ENCODE data around the gene MYO10. TPM values are rescaled to one million over a fixed set of nuclear protein-coding genes. Genes with fewer than 3 reads are reported as not detected.

The MYO10 gene
- total and polyA plus RNA-seq, 2 of the 8 experiments (the other 6 are each of a cell fraction or from before 2014, with no cell fraction given): 21.5 to 107 TPM

- WGBS, 2 experiments (ENCODE audit: extremely low coverage in 1 of 2, insufficient coverage in 1 of 2, insufficient read length in 1 of 2, insufficient replicate concordance in 2 of 2, low coverage in 1 of 2, low lambda C conversion rate in 2 of 2, missing lambda C conversion rate in 1 of 2): 90% methylated on average over 10 of the region's 10 CpGs; no CpG with 5 or more reads in 1 of the 2 experiments
- Histone ChIP-seq H3K4me1 (replicated peaks in 1 of 4; ENCODE audit: control insufficient read depth in 3 of 4, insufficient read depth in 4 of 4, low read length in 3 of 4) (peaks cover 0 to 3% (median under 1%) of the 10 kb centered on the region in 4 experiments; a peak in 2 of 7 replicates), H3K23ac (ENCODE audit: insufficient read length) (no peak overlapping the region), H3K36me3 (ENCODE audit: control insufficient read depth in 2 of 4, insufficient read depth in 4 of 4, low read length in 3 of 4) (no peaks in the 10 kb centered on the region), H4K5ac (ENCODE audit: insufficient read length, low read depth, low read length) (no peak overlapping the region), H3K79me1 (ENCODE audit: low read depth, low read length) (no peaks in the 10 kb centered on the region), H3K27me3 (replicated peaks in 1 of 4; ENCODE audit: control insufficient read depth in 3 of 4, extremely low read depth in 1 of 4, insufficient read depth in 3 of 4, low read length in 3 of 4) (no peaks in the 10 kb centered on the region), H2BK15ac (ENCODE audit: low read length) (no peak overlapping the region), H3K9me3 (ENCODE audit: insufficient read depth in 2 of 2, low read depth in 1 of 2, low read length in 1 of 2) (no peaks in the 10 kb centered on the region; a peak in 1 of 4 replicates), H2BK20ac (ENCODE audit: low read length) (no peak overlapping the region), H3K4ac (replicated peaks; ENCODE audit: insufficient read length, low read depth, low read length) (no peak overlapping the region), H4K91ac (replicated peaks; ENCODE audit: insufficient read length, low read length) (no peak overlapping the region), H2AK5ac (ENCODE audit: low read depth, low read length) (no peak overlapping the region), H2BK5ac (ENCODE audit: low read depth, low read length) (no peak overlapping the region), H3K14ac (ENCODE audit: insufficient read length) (no peak overlapping the region), H3K9ac (replicated peaks in 1 of 4; ENCODE audit: extremely low read depth in 1 of 4, low read depth in 3 of 4, low read length in 3 of 4) (no peak overlapping the region), H3K27ac (ENCODE audit: low read depth, low read length) (no peak overlapping the region), H3K79me2 (ENCODE audit: control insufficient read depth in 1 of 2, insufficient read depth in 2 of 2, low read length in 2 of 2) (peaks cover 0 to 13% of the 10 kb centered on the region in 2 experiments; a peak in 2 of 4 replicates), H3K56ac (replicated peaks; ENCODE audit: insufficient read length, low read depth, low read length) (no peak overlapping the region), H3K18ac (ENCODE audit: extremely low read depth, low read length) (no peak overlapping the region), H3K23me2 (ENCODE audit: low read depth, low read length) (no peaks in the 10 kb centered on the region), H4K20me1 (replicated peaks in 1 of 2; ENCODE audit: control insufficient read depth in 1 of 2, insufficient read depth in 2 of 2, low read length in 2 of 2) (no peaks in the 10 kb centered on the region), H2AFZ (ENCODE audit: low read length) (no peak overlapping the region), H4K8ac (ENCODE audit: extremely low read depth, insufficient read depth, low read length) (no peak overlapping the region), H2BK12ac (ENCODE audit: low read depth, low read length) (no peak overlapping the region), H2BK120ac (replicated peaks; ENCODE audit: low read depth, low read length) (no peak overlapping the region), H3K4me3 (ENCODE audit: extremely low read depth in 1 of 4, insufficient read depth in 2 of 4, low read depth in 3 of 4, low read length in 4 of 4) (no peak overlapping the region), H3K4me2 (ENCODE audit: insufficient read depth in 1 of 2, low read depth in 2 of 2, low read length in 2 of 2) (no peak overlapping the region)
- POLR2A ChIA-PET (ENCODE audit: partially characterized antibody): no interaction called here
- TF ChIP-seq CHD2 (IDR thresholded peaks at IDR 0.05; ENCODE audit: low read length) (no peak), BACH1 (IDR thresholded peaks at IDR 0.05; ENCODE audit: low read length) (no peak), EGR1 (IDR thresholded peaks at IDR 0.05; ENCODE audit: borderline replicate concordance, low read depth, low read length) (no peak), NANOG (IDR thresholded peaks at IDR 0.05; ENCODE audit: insufficient read depth, low read depth, low read length, poor library complexity, severe bottlenecking) (no peak), POLR2AphosphoS5 (IDR thresholded peaks at IDR 0.05; ENCODE audit: low read depth, low read length) (no peak), CTBP2 (IDR thresholded peaks at IDR 0.05; ENCODE audit: borderline replicate concordance, insufficient read depth, insufficient read length, low read length) (no peak), SP2 (IDR thresholded peaks at IDR 0.05; ENCODE audit: low read length) (no peak), CBX8 (IDR thresholded peaks at IDR 0.05; ENCODE audit: borderline replicate concordance, low read depth, low read length) (no peak), RXRA (IDR thresholded peaks at IDR 0.05; ENCODE audit: insufficient read depth, low read depth, low read length) (no peak), BCL11A (IDR thresholded peaks at IDR 0.05; ENCODE audit: low read depth in 2 of 2, low read length in 2 of 2) (no peak), NRF1 (IDR thresholded peaks at IDR 0.05; ENCODE audit: low read depth, low read length) (no peak), JUND (IDR thresholded peaks at IDR 0.05; ENCODE audit: low read length) (no peak), TCF12 (IDR thresholded peaks at IDR 0.05; ENCODE audit: low read depth, low read length) (no peak), SP4 (IDR thresholded peaks at IDR 0.05; ENCODE audit: low read length) (no peak)
- DNase-seq (ENCODE audit: low read depth in 1 of 2, low spot score in 2 of 2) (no peak), FAIRE-seq (no peak)
- CTCF ChIA-PET (ENCODE audit: partially characterized antibody): interaction anchor here (0.7 to 1.6 kb wide), 4 partner anchors 9 to 390 kb away, joined by 3 to 11 read pairs (median 6); no protein-coding TSS in a partner anchor
Observed at GRCh38 chr5:16800477-16800876, 135.6 kb downstream of the MYO10 start.
